ENCODE data around the gene COX6A2. TPM values are rescaled to one million over a fixed set of nuclear protein-coding genes. Genes with fewer than 3 reads are reported as not detected.

COX6A2 gene
- total RNA-seq, 4 donors from 2014 or later = not detected

GRCh38 chr16:31397096-31397660 is 31.0 kb downstream of the COX6A2 start:
- ATAC-seq = no peak
- Histone ChIP-seq H3K27ac (no peak overlapping the region), H3K9me3 (peaks cover 0 to 16% (median 0%) of the 10 kb centered on the region in 3 donors), H3K36me3 (no peaks in the 10 kb centered on the region), H3K27me3 (peaks cover 34% of the 10 kb centered on the region), H3K4me1 (no peaks in the 10 kb centered on the region), H3K4me3 (no peak overlapping the region)
- TF ChIP-seq POLR2AphosphoS5 (IDR thresholded peaks at IDR 0.05) (no peak), POLR2A (IDR thresholded peaks at IDR 0.05) (no peak), EP300 (IDR thresholded peaks at IDR 0.05) (no peak)
- TF ChIP-seq, protein P1, sequence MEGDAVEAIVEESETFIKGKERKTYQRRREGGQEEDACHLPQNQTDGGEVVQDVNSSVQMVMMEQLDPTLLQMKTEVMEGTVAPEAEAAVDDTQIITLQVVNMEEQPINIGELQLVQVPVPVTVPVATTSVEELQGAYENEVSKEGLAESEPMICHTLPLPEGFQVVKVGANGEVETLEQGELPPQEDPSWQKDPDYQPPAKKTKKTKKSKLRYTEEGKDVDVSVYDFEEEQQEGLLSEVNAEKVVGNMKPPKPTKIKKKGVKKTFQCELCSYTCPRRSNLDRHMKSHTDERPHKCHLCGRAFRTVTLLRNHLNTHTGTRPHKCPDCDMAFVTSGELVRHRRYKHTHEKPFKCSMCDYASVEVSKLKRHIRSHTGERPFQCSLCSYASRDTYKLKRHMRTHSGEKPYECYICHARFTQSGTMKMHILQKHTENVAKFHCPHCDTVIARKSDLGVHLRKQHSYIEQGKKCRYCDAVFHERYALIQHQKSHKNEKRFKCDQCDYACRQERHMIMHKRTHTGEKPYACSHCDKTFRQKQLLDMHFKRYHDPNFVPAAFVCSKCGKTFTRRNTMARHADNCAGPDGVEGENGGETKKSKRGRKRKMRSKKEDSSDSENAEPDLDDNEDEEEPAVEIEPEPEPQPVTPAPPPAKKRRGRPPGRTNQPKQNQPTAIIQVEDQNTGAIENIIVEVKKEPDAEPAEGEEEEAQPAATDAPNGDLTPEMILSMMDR (IDR thresholded peaks at IDR 0.05) = no peak
- WGBS, 2 donors (ENCODE audit: low coverage in 1 of 2) = 50 to 51% methylated on average over 1 to 2 of the region's 18 CpGs

DNA sequence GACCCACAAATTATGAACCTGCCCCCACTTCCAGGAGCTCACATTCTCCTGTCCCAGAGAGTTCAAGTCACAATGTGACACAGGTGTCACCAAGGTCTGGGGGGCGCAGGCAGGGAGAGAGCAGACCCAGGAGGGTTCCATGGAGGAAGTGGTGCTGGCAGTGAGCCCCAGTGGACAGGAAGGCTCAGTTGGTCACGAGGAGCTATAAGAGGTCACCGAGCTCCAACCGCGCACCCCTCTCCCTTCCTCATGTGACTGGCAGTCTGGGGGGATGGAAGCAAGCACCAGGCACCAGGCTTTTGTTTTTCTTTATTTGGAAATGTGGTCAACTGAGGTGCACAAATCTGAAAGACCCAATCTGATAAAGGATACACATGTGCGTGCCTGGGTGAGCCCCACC is 32.5 kb downstream of the COX6A2 start:
- H3K9me3 ChIP-seq = peaks cover 0 to 16% (median 0%) of the 10 kb centered on the region in 3 donors
- no peaks in the 10 kb centered on the region for H3K4me1 ChIP-seq
- ATAC-seq = no peak
- 63% methylated on average over 5 of the region's 6 CpGs; no CpG with 5 or more reads in 1 of the 2 donors for WGBS, 2 donors (ENCODE audit: low coverage in 1 of 2)
- no peak overlapping the region for H3K27ac ChIP-seq
- H3K4me3 ChIP-seq = no peak overlapping the region
- no peaks in the 10 kb centered on the region for H3K36me3 ChIP-seq
- TF ChIP-seq POLR2A (IDR thresholded peaks at IDR 0.05) (no peak), EP300 (IDR thresholded peaks at IDR 0.05) (no peak), POLR2AphosphoS5 (IDR thresholded peaks at IDR 0.05) (no peak)
- TF ChIP-seq, protein P1 (IDR thresholded peaks at IDR 0.05) = no peak
- peaks cover 34% of the 10 kb centered on the region for H3K27me3 ChIP-seq

DNA sequence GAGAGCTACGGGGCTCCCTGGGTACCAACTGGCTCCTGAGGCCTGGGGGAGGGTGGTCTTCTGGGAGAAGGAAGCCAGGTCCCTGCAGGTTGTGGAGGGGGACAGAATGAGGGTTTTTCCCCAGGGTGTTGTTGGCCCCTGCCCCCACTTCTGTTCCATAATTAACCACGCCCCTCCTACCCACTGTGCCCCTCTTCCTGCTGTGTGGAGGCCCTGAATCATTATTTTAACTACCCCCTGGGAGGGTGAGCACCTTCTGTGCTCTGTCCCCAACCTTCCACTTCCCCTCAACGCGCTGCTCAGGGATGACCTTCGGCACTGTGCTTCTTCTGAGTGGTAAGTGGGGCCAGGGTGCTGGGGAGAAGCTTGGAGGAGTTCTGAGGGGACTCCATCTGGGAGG is 35.1 kb downstream of the COX6A2 start, which contains the start of gene ITGAD:
Gene ITGAD (plus strand): TSS at position 280 of the 400 bp plus-strand sequence. CDS start 26 bp downstream, at position 306.
- 42% methylated on average over 2 of the region's 5 CpGs; no CpG with 5 or more reads in 1 of the 2 donors for WGBS, 2 donors (ENCODE audit: low coverage in 1 of 2)
- no peak for TF ChIP-seq EP300 (IDR thresholded peaks at IDR 0.05)
- no peak for TF ChIP-seq POLR2AphosphoS5 (IDR thresholded peaks at IDR 0.05)
- TF ChIP-seq POLR2A (IDR thresholded peaks at IDR 0.05) = no peak
- TF ChIP-seq, protein P1 (IDR thresholded peaks at IDR 0.05) = no peak
- H3K36me3 ChIP-seq = no peaks in the 10 kb centered on the region

DNA sequence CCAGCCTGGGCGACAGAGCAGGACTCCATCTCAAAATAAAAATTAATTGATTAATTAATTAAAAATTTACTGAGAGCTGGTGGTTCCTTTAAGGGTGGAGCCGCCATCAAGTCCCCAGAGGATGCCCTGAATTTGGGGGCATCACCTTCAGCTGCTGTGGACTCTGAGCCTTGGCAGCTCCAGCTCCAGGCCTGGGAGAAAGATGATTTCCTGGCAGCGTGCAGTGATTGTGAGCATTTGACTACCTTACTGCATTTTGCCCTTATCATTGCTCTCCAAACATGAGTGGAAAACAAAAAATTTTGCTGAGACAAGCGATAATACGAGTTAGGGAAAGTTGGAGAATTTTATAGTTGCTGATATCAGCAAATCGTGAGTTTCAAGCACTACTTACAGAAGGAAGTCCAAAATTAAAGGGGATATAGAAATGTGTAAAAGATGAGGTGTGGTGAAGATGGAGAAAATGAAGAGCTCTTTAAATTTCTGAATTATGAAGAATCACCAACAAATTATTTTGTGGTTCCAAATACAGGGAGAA is 37.6 kb downstream of the COX6A2 start:
- no peak overlapping the region for H3K27ac ChIP-seq
- 63 to 68% methylated on average over 5 to 6 of the region's 6 CpGs for WGBS, 2 donors (ENCODE audit: low coverage in 1 of 2)
- no peaks in the 10 kb centered on the region for H3K4me1 ChIP-seq
- H3K4me3 ChIP-seq = no peak overlapping the region
- no peak for ATAC-seq
- no peaks in the 10 kb centered on the region for H3K9me3 ChIP-seq
- no peaks in the 10 kb centered on the region for H3K36me3 ChIP-seq
- peaks cover 38% of the 10 kb centered on the region for H3K27me3 ChIP-seq
- TF ChIP-seq, protein P1 (IDR thresholded peaks at IDR 0.05) = no peak
- TF ChIP-seq POLR2A (IDR thresholded peaks at IDR 0.05) (no peak), EP300 (IDR thresholded peaks at IDR 0.05) (no peak), POLR2AphosphoS5 (IDR thresholded peaks at IDR 0.05) (no peak)

More for the DNA sequence above, 35.1 kb downstream of the COX6A2 start, which contains the start of gene ITGAD:
- Histone ChIP-seq H3K9me3 (no peaks in the 10 kb centered on the region), H3K4me3 (no peak within 1 kb of the TSS), H3K27ac (no peak within 1 kb of the TSS), H3K27me3 (peaks cover 38% of the 10 kb centered on the region), H3K4me1 (no peaks in the 10 kb centered on the region)
- ATAC-seq = no peak

GRCh38 chr16:31388535-31388934 is 39.6 kb downstream of the COX6A2 start:
- no peaks in the 10 kb centered on the region for H3K4me1 ChIP-seq
- TF ChIP-seq, protein P1 (IDR thresholded peaks at IDR 0.05) = no peak
- TF ChIP-seq POLR2AphosphoS5 (IDR thresholded peaks at IDR 0.05) (no peak), POLR2A (IDR thresholded peaks at IDR 0.05) (no peak), EP300 (IDR thresholded peaks at IDR 0.05) (no peak)
- H3K4me3 ChIP-seq = no peak overlapping the region
- peaks cover 0 to 7% (median 0%) of the 10 kb centered on the region in 3 donors for H3K9me3 ChIP-seq
- H3K27me3 ChIP-seq = peaks cover 43% of the 10 kb centered on the region
- H3K36me3 ChIP-seq = no peaks in the 10 kb centered on the region
- H3K27ac ChIP-seq = no peak overlapping the region
- no peak for ATAC-seq
- WGBS, 2 donors (ENCODE audit: low coverage in 1 of 2) = 52 to 59% methylated on average over 2 of the region's 2 CpGs

Data from gastroesophageal sphincter (tissue), 4 donors.